HG02840 (cell line): Measurements from ENCODE around the gene DSCAM.
"Not testable (repeated sequence)": the region's sequence is repeated elsewhere in the genome, so short reads cannot be mapped to it uniquely, and the experiment has no call there.

ENCODE experiments used
- ATAC-seq: cut with Tn5 transposase; IDR thresholded peaks from one replicate; pipeline ENCODE4 v1.9.1; 2021; ENCODE audit warnings: mild to moderate bottlenecking, moderate library complexity, moderate number of reproducible peaks; ENCODE audit not compliant: unreplicated experiment, low FRiP score

The DSCAM gene

DNA sequence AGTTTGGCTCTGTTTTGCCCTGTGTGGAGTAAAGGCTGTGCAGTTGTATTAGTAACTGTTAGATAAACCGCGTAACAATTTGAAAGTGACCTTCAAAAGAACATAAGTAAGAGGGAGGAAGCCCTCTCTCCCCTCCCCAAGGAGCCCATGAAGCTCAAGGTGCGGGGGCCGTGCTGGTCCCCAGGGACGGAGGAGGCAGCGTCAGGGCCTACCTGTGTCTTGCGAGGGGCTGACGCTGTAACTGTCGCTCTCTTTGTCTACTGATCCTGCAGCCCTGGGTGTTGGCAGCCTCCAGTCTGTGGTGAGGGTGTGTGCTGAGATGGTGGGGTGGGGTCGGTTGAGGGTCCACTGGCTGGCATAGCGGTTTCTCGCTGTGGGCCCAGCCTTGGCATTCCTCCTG is 803.1 kb downstream of the DSCAM start:
- ATAC-seq = no peak

DNA sequence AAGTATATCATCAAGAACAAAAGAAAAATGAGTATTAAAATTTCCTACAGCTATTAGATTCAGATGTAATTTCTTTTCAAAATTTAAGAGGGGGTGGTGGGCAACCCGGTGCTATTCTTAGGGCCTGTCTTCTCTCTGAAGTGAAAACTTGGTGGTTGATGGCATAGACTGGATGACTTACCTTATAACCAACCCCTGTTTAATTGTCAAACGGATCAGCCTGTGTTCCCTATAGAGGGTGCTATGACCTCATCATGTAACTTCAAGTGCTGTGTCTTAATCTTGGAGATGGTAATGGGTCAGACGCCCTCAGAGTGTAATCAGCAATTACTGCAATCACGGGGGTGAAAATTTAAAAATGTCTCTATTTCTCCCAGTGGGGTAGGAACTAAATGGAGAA is 803.5 kb downstream of the DSCAM start:
- no peak for ATAC-seq

DNA sequence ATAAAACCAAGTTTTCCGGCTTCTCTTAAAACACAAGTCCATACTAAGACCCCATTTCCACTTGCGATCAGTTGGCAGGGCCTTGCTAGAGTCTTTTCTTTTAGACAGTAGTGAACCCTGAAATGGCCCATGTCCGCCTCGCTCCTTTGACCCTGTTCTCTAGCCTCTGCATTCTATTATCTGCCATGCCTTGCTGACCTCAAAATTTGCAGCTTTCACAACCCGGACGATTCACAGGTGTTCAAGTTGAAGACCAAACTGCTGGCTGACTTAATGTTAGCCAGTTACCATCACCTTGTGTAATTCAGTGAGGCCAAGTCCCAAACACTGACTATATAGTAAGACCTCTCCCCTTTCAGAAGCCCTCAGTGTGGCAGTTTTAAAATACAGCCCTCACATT is 805.5 kb downstream of the DSCAM start:
- no peak for ATAC-seq

DNA sequence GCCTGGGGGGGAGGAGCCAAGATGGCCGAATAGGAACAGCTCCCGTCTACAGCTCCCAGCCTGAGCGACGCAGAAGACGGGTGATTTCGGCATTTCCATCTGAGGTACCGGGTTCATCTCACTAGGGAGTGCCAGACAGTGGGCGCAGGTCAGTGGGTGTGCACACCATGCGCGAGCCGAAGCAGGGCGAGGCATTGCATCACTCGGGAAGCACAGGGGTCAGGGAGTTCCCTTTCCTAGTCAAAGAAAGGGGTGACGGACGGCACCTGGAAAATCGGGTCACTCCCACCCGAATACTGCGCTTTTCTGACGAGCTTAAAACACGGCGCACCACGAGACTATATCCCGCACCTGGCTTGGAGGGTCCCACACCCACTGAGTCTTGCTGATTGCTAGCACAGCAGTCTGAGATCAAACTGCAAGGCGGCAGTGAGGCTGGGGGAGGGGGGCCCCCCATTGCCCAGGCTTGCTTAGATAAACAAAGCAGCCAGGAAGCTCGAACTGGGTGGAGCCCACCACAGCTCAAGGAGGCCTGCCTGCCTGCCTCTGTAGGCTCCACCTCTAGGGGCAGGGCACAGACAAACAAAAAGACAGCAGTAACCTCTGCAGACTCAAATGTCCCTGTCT is 813.7 kb downstream of the DSCAM start:
- ATAC-seq = not testable (repeated sequence)

DNA sequence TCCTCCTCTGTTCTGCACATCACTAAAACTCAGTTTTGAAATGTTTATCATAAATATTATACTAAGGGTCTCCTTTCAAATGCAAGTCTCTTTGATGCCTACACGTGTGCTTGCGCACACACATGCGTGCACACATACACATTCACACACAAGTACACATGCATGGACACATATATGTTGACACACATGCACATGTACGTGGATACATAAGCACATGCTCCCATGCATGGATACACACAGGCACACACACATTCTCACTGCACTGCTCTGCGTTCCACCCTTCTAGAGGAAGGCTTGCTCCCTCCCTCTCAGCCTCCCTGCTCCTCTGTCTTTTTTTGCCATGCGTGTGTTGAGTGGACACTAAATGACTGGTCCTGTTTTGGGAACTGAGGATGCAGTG is 817.1 kb downstream of the DSCAM start:
- no peak for ATAC-seq

DNA sequence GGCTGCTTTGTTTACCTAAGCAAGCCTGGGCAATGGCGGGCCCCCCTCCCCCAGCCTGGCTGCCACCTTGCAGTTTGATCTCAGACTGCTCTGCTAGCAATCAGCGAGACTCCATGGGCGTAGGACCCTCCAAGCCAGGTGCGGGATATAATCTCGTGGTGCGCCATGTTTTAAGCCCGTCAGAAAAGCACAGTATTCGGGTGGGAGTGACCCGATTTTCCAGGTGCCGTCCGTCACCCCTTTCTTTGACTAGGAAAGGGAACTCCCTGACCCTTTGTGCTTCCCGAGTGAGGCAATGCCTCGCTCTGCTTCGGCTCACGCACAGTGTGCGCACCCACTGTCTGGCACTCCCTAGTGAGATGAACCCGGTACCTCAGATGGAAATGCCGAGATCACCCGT is 818.6 kb downstream of the DSCAM start:
- not testable (repeated sequence) for ATAC-seq

DNA sequence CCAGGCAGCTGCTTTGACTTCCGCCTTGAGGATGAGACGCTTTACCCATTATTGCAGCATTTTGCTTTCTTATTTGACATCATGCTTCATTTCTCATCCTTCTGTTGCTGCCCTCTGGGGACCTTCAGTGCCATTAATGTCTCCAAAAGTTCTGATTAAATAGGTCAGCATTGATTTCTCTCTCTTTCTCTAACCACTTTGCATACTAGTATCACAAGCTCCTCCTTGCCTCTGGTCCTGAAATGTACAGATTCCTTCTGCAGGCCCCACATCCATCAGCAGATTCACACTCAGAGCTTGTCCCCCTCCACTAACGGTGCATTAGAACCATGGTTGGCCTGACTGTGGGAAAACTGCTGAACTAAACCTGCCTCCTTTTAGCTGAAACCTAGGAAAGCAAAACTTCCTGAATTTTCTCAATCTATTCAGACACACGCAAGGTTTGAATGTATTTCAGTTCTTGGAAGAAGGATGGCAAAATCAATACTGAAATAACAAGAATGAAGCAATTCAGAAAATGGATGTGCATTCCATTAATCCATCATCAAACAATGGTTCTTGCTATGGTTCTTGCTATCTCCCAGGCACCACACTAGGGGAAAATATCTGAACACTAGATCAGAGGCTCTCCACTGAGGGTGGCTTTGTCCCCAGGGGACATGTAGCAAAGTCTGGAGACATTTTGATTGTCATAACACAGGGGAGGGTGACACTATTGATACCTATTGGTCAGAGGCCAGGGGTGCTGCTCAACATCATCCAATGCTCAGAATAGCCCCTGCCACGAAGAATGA is 825.2 kb downstream of the DSCAM start:
- no peak for ATAC-seq

DNA sequence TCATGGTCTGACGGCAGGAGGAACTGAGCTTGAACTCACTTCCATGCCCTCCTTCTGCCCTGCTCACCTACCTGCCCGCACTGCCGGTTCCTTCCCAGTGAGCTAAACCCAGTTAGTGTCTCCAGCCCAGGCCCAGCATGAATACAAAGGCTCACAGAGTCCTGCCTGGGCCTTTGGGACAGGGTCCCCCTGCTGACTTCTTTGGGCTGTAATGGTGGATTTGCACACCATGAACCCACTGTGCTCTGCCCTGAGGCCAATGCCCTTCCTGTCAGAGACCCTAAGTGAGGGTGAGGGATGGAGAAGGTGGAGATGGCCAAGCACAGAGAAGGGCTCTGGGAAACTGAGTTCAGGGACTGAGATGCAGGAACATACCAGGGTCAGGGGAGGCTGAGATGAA is 826.3 kb downstream of the DSCAM start:
- ATAC-seq = no peak

DNA sequence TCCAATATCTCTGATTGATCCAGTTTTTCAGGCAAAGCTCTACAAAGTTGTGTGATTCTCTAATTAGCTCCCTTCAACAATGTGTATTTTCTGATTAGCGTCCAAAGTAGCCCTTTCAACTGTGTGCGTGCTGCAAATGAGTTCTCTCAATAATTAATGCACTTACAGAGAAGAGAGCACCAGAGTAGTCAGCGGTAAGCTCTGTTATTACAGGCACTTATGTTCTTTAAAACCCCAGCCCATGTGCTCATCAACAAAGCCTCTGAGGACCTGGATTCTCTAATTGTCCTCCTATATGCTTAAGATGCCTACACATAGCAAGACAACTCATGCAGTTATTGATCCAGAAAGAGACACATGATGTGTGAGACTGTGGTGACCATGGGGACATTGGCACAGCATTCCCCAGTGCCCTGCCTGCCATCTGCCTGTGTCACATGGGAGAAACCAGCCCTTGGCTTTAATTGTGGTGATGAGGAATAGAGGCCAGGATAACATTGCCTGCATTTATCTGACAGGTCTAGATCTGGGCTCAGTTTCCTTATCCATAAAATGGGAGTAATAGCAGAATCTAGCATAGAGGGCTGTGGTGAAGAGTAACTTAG is 828.0 kb downstream of the DSCAM start:
- ATAC-seq = no peak

DNA sequence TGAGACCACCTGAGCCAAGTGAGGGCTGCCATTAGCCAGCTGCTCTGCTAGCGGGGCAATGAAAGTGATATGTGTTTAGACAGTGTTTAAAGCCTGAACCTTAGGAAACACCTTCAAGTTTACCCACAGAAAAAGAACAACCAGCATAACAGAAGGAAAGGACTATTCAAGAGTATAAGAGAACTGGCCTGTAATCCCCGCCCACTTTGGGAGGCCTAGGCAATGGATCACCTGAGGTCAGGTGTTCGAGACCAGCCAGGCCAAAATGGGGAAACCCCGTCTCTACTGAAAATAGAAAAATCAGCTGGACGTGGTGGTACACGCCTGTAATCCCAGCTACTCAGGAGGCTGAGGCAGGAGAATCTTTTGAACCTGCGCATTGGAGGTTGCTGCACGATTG is 830.3 kb downstream of the DSCAM start:
- ATAC-seq = no peak

DNA sequence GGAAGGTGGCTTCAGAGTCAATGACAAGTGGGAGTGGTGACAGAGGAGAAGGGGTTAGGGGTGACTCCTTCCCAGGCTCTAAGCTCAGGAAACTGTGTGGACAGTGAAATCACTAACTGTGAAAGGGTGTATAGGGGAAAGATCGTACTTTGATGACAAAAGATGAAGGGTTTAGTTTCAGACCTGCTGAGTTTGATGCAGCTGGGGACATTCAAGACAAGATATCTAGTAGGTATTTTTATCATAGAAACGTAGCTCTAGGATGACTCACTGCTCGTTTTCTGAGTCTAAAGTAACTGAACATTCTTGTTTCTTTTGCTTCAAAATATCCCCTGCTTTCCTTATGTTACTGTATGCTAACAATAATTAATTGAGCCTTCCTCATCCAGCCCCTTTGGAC is 830.7 kb downstream of the DSCAM start:
- ATAC-seq = no peak

DNA sequence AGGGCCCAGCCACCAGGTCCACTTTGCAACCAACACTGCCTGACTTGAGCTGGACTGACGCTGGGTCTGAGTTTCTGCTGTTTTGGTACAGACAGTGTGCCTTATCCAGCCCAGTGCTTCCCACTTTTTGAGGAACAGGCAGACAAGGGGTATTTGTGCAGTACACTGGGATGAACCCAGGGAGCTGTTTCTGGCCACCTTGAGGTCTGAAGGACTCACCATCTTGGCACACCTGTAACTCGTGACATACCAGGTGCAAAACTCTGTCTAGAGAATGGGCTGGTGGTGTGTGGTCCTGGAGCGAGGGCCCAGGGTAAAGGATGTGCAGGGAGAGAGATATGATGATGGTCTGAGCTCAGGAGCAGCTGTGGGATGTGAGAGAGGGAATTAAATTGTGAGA is 831.1 kb downstream of the DSCAM start:
- ATAC-seq = no peak

DNA sequence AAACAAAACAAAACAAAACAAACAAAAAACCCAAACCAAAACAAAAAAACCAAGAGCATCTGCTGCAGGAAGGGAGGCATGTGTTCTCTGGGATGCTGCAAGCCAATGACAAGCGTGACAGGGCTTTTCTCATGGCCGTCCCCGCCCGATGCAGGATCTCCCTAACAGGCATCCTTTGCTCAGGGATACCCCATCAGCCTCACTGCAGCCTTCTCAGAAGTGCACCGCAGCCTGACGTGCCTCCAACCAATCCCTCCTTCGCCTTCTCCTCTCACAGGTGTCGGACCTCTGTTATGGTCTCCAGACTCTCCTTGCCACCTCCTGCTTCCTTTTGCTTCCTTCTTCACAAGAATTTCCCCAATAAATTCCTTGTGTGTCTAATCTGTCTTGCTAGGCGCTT is 832.6 kb downstream of the DSCAM start:
- ATAC-seq = no peak

DNA sequence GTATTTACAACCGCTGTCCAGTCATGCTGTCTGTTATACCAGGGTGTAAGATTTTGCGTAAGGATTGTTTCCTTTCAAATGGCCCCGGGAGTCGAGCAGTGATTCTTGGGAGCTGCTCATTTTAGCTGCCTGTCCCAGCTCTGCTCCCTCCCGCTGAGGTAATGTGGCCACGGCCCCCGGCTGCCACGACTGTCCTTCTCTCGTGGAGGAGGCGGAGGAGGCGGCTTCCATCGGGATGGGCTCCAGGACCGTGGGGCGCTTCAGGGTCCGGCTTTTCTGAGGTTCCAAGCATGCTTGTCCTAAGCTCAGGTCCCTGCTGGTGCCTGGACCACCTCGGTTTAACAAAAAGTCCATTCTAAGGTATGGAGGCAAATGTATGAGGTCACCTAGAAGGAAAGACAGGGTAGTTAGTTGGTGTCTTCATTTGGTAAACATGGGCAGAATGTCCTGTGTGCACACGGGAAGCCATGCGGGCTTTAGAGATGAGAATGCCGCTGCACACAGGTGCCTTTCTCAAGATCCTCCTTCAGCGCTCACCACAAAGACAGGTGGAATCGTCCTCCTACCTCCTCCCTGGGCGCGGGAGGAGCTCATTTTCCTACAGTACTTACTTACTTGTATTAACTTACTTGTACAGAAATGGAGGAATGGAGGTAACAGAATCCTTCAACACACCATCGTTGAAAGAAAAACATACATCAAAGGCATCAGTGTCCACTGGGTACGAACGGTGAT is 833.8 kb downstream of the DSCAM start:
- ATAC-seq = no peak

DNA sequence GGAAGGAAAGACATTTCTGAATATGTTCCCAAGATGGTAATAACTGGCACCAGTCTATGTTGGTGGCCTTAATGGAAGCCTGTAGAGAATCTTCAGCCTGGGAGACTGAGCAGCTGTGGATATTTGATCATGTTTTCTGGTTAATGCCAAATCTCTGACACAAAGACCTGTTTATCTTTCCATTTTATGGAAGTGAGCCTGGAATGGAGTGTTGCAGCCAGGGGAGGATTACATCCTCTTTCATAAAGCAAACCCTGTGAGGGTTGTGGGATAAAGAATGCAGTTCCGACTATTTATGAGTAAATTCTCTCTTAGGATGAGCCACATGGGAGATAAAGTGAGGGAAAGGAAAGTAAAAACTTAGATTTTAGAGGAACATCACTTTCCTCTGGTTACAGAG is 835.6 kb downstream of the DSCAM start:
- no peak for ATAC-seq

DNA sequence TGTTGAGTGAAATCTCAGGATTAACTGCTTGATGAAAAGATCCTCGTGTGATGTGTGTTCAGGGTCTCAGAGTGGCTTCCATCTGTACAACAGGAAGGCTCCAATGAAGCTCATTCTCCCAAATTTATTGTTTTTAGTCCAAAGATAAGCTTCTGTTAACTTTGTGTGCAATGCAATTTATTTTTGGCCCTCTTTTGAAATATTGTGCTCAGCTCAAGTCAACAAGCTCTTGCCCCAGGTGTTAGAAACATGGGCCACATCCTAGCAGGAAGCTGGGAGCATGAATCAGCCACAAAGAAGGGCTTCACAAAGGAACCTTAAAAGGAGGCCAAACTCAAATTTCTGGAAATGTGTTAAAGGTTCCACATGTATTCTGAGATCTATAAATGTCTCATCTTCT is 844.0 kb downstream of the DSCAM start:
- ATAC-seq = no peak

DNA sequence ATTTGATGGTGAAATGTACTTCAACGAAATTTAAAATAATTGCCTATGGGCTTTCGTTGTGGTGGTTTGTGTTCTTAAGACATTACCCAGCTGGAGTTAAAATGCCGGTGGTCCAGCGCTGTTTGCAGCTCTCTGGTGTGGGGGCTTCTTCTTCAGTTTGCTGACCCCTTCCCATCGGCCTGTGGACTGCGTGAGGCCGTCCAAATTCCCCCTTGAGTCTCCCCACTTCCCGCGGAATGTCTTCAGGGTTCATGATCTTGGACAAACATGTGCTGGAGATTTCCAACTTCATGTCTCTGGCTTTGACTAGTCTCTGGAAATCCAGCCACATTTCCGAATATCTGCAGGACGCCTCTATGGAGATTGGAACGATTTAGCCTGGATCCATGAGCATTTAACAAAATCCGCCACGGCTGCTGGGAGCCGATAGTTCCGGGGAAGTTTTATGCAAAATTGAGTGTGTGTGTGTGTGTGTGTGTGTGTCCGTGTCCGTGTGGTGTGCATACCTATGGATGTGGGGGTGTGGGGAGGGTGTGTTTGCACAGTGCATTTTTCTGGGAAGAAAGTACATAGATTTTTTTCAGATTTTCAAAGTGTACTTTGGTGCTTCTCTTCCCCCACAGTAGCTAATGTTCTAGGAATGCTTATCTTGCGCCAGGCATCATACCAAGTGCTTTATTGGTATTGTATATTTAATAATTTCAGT is 862.5 kb downstream of the DSCAM start:
- no peak for ATAC-seq

DNA sequence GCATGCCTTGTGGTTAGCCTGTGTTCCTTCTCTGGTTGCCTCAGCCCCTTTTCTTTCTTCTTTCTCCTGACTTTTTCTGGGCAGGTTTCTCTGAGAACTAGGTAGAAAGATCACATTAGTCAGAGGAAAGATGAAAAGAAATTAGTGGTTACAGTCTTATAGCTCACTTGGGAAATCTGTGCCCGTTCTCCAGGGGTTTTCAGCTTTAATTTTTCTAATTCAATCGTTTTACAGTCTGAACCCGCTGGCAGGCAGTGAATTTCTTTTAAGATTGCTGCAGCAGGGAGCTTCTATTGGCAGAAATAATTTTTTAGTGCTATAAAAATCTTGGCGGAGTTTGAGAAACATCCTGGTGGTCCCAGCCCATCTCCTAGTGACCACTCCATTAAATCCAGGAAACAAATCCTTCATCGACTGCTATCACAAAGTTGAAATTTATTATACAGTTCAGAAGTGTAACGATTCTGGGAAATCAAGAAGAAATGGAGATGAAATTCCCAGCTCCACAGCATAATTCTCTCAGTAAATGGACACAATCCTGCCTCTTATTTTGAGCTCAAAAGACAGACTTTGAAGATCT is 866.6 kb downstream of the DSCAM start:
- no peak for ATAC-seq

DNA sequence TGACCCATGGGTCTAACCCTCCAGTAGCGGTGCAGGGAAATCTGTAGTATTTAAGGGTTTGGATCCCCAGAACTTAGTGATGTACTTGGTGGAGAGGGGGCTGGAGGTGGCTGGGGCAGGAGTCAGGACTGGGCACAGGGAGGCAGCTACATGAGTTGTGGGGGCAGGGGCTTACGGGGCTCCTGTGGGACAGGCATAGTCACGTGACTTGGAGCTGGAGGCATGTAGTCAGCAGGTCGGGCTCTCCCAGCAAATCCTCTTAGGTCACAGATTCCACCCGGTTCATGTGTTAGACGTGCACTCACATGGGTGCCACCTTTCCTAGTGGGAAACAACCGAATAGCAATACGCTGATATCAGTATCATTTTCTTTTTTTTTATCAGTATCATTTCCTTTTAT is 867.6 kb downstream of the DSCAM start:
- ATAC-seq = no peak

DNA sequence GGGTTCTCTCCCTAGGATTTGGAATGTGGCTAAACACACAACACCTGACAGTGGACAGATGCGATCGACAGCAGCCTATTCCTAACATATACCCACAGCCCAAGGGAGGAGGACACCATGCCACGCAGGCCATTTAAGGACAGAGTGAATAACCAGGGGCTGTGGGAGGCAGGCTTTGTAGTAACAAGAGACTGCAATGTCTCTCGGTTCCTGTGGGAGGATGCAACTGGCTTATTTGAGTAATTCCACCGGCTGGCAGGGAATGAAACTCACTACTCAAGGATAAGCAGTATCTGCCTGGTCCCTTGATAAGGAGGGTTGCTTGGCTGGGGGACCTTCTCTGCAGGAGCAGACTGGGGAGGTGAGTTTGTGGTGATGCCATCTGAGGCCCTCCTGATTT is 870.2 kb downstream of the DSCAM start:
- ATAC-seq = no peak
